GM23248 (cell line): Measurements from ENCODE around the gene SPOCK3. TPM values are rescaled to one million over a fixed set of nuclear protein-coding genes. Genes with fewer than 3 reads are reported as not detected.

Experiments
- DNase-seq: peaks from one replicate; pipeline ENCODE4 v3.0.0-alpha.2; 2015
- H2AFZ ChIP-seq: fragments of 200-600 bp; sonication (generic); 2 replicates; pipeline ENCODE4 v1.6.1; 2016; ENCODE audit warnings: antibody characterized with exemption
- H3F3A ChIP-seq: fragments of 200-600 bp; sonication (generic); 2 replicates; pipeline ENCODE4 v1.6.1; 2016; ENCODE audit warnings: mild to moderate bottlenecking, antibody characterized with exemption, mixed run types; ENCODE audit not compliant: insufficient read depth
- H3K27ac ChIP-seq: fragments of 200-600 bp; sonication (generic); 2 replicates; pipeline ENCODE4 v1.5.1; 2016; ENCODE audit warnings: mild to moderate bottlenecking
- H3K27me3 ChIP-seq: fragments of 200-600 bp; sonication (generic); replicated peaks from 2 replicates; pipeline ENCODE4 v1.6.1; 2016; ENCODE audit warnings: mild to moderate bottlenecking; ENCODE audit not compliant: insufficient read depth
- H3K36me3 ChIP-seq: fragments of 200-600 bp; sonication (generic); 2 replicates; pipeline ENCODE4 v1.6.1; 2016; ENCODE audit warnings: low read depth, mild to moderate bottlenecking
- H3K4me1 ChIP-seq: fragments of 200-600 bp; sonication (generic); 2 replicates; pipeline ENCODE4 v1.6.1; 2016; ENCODE audit warnings: mild to moderate bottlenecking; ENCODE audit not compliant: insufficient read depth
- H3K4me2 ChIP-seq: fragments of 200-600 bp; sonication (generic); one replicate; pipeline ENCODE4 v1.6.1; 2016; ENCODE audit warnings: mild to moderate bottlenecking; ENCODE audit not compliant: unreplicated experiment
- H3K4me3 ChIP-seq: fragments of 200-600 bp; sonication (generic); 2 replicates; pipeline ENCODE4 v1.5.1; 2016; ENCODE audit warnings: mild to moderate bottlenecking
- H3K79me2 ChIP-seq: fragments of 200-600 bp; sonication (generic); 2 replicates; pipeline ENCODE4 v1.6.1; 2016; ENCODE audit warnings: mild to moderate bottlenecking; ENCODE audit not compliant: insufficient read depth
- H3K9ac ChIP-seq: fragments of 200-600 bp; sonication (generic); 2 replicates; pipeline ENCODE4 v1.6.1; 2016; ENCODE audit warnings: mild to moderate bottlenecking
- H3K9me2 ChIP-seq: fragments of 200-600 bp; sonication (generic); 2 replicates; pipeline ENCODE4 v1.6.1; 2016; ENCODE audit warnings: mixed run types, mild to moderate bottlenecking, moderate library complexity; ENCODE audit not compliant: insufficient read depth
- H3K9me3 ChIP-seq: fragments of 200-600 bp; sonication (generic); one replicate; pipeline ENCODE4 v1.6.1; 2017; ENCODE audit warnings: low read depth
- H4K20me1 ChIP-seq: fragments of 200-600 bp; sonication (generic); 2 replicates; pipeline ENCODE4 v1.6.0; 2016; ENCODE audit not compliant: insufficient read depth
- EZH2 ChIP-seq: fragments of 200-600 bp; sonication (generic); IDR thresholded peaks from 2 replicates; pipeline ENCODE4 v1.6.1; 2018; ENCODE audit warnings: antibody characterized with exemption, mild to moderate bottlenecking; ENCODE audit not compliant: insufficient read depth, poor library complexity, severe bottlenecking
- EZH2phosphoT487 ChIP-seq: fragments of 200-600 bp; sonication (generic); IDR thresholded peaks from 2 replicates; pipeline ENCODE4 v1.6.1; 2018; ENCODE audit warnings: antibody characterized with exemption, moderate library complexity, mild to moderate bottlenecking, low read depth; ENCODE audit not compliant: insufficient read depth
- WGBS, 2 experiments: methylation state at CpG; one replicate each; pipeline ENCODE4 v1.1.6; 2015 to 2017; ENCODE audit warnings: low lambda C conversion rate in 2 of 2, low coverage in 1 of 2; ENCODE audit errors: missing lambda C conversion rate in 2 of 2; 5-methylcytosine and 5-hydroxymethylcytosine counted together
- in situ Hi-C: fragments of 300-500 bp; cut with MboI; formaldehyde crosslinking; loops from 2 replicates; pipeline ENCODE4 v1.15.0; 2020
- polyA plus RNA-seq: library from polyadenylated mRNA; unstranded; fragments of >200 nt; fragmentation: Nextera tagmentation; extraction: Ambion mirVana; gene quantifications from 2 replicates; pipeline ENCODE4 v1.2.1, GENCODE V29; 2016
- total RNA-seq: library from RNA; depleted of rRNA; stranded (reverse); fragments of >200 nt; shearing (Covaris generic); gene quantifications from 2 replicates; pipeline ENCODE4 v1.2.3, GENCODE V29; 2014

Gene SPOCK3
- total and polyA plus RNA-seq, 2 experiments from 2014 or later = not detected

- Histone ChIP-seq H3K79me2 (no peaks in the 10 kb centered on the region), H3K4me3 (no peak overlapping the region), H3K27me3 (no peaks in the 10 kb centered on the region), H3K9me2 (no peaks in the 10 kb centered on the region), H4K20me1 (no peaks in the 10 kb centered on the region), H3K27ac (no peak overlapping the region), H3K4me1 (no peaks in the 10 kb centered on the region), H3F3A (no peaks in the 10 kb centered on the region), H3K9me3 (no peaks in the 10 kb centered on the region), H3K4me2 (no peak overlapping the region), H3K9ac (no peak overlapping the region), H2AFZ (no peak overlapping the region), H3K36me3 (no peaks in the 10 kb centered on the region)
- TF ChIP-seq EZH2 = no peak
- no peak for TF ChIP-seq EZH2phosphoT487
- in situ Hi-C loops = no loop called here
- 16 to 19% methylated on average over 2 of the region's 2 CpGs for WGBS, 2 experiments
- no peak for DNase-seq
Measured at GRCh38 chr4:167136270-167136669, 98.0 kb downstream of the SPOCK3 start.

- Histone ChIP-seq H3K79me2 (no peaks in the 10 kb centered on the region), H3K9ac (no peak overlapping the region), H3F3A (no peaks in the 10 kb centered on the region), H3K36me3 (no peaks in the 10 kb centered on the region), H4K20me1 (no peaks in the 10 kb centered on the region), H3K4me3 (no peak overlapping the region), H3K9me2 (no peaks in the 10 kb centered on the region), H2AFZ (no peak overlapping the region), H3K27ac (no peak overlapping the region), H3K9me3 (no peaks in the 10 kb centered on the region), H3K4me1 (no peaks in the 10 kb centered on the region), H3K27me3 (no peaks in the 10 kb centered on the region), H3K4me2 (no peak overlapping the region)
- in situ Hi-C loops = no loop called here
- no peak for DNase-seq
- 0 to 14% methylated on average over 1 of the region's 1 CpG for WGBS, 2 experiments
- TF ChIP-seq EZH2phosphoT487 = no peak
- TF ChIP-seq EZH2 = no peak
Measured at GRCh38 chr4:167129146-167129545, 105.1 kb downstream of the SPOCK3 start.

GRCh38 chr4:167119392-167119791 is 114.9 kb downstream of the SPOCK3 start:
- Histone ChIP-seq H3K4me2 (no peak overlapping the region), H3K36me3 (no peaks in the 10 kb centered on the region), H3K4me3 (no peak overlapping the region), H4K20me1 (no peaks in the 10 kb centered on the region), H3K9me2 (no peaks in the 10 kb centered on the region), H3K79me2 (no peaks in the 10 kb centered on the region), H2AFZ (no peak overlapping the region), H3K27me3 (no peaks in the 10 kb centered on the region), H3K9ac (no peak overlapping the region), H3K4me1 (no peaks in the 10 kb centered on the region), H3K27ac (no peak overlapping the region), H3K9me3 (no peaks in the 10 kb centered on the region), H3F3A (no peaks in the 10 kb centered on the region)
- TF ChIP-seq EZH2phosphoT487 (no peak), EZH2 (no peak)
- 2 to 5% methylated on average over 2 of the region's 2 CpGs for WGBS, 2 experiments
- DNase-seq = no peak
- in situ Hi-C loops = no loop called here

GRCh38 chr4:167117273-167117672 is 117.0 kb downstream of the SPOCK3 start:
- TF ChIP-seq EZH2phosphoT487 (no peak), EZH2 (no peak)
- H3K4me2 ChIP-seq = no peak overlapping the region
- H3K27me3 ChIP-seq = no peaks in the 10 kb centered on the region
- H3K9me3 ChIP-seq = no peaks in the 10 kb centered on the region
- no peaks in the 10 kb centered on the region for H3K4me1 ChIP-seq
- H3F3A ChIP-seq = no peaks in the 10 kb centered on the region
- in situ Hi-C loops = no loop called here
- H3K9ac ChIP-seq = no peak overlapping the region
- H3K27ac ChIP-seq = no peak overlapping the region
- no peak overlapping the region for H2AFZ ChIP-seq
- DNase-seq = no peak
- no peaks in the 10 kb centered on the region for H3K36me3 ChIP-seq
- no peaks in the 10 kb centered on the region for H4K20me1 ChIP-seq
- H3K4me3 ChIP-seq = no peak overlapping the region
- H3K9me2 ChIP-seq = no peaks in the 10 kb centered on the region
- no peaks in the 10 kb centered on the region for H3K79me2 ChIP-seq
- WGBS, 2 experiments = 37 to 40% methylated on average over 4 of the region's 4 CpGs

- WGBS, 2 experiments = 12 to 23% methylated on average over 4 of the region's 4 CpGs
- Histone ChIP-seq H3K4me1 (no peaks in the 10 kb centered on the region), H3K27ac (no peak overlapping the region), H3K4me2 (no peak overlapping the region), H3K4me3 (no peak overlapping the region), H3K36me3 (no peaks in the 10 kb centered on the region), H3F3A (no peaks in the 10 kb centered on the region), H2AFZ (no peak overlapping the region), H3K27me3 (no peaks in the 10 kb centered on the region), H3K79me2 (no peaks in the 10 kb centered on the region), H3K9me3 (no peaks in the 10 kb centered on the region), H3K9ac (no peak overlapping the region), H3K9me2 (no peaks in the 10 kb centered on the region), H4K20me1 (no peaks in the 10 kb centered on the region)
- DNase-seq = no peak
- in situ Hi-C loops = no loop called here
- TF ChIP-seq EZH2 (no peak), EZH2phosphoT487 (no peak)
Measured at GRCh38 chr4:167114416-167114971, 119.8 kb downstream of the SPOCK3 start.
